HG03575 (cell line): ENCODE results near the gene TRERF1.

Experiments
- ATAC-seq: cut with Tn5 transposase; IDR thresholded peaks from one replicate; pipeline ENCODE4 v1.9.1; 2021; ENCODE audit not compliant: unreplicated experiment, insufficient number of reproducible peaks, low FRiP score; ENCODE audit errors: extremely low read depth

Gene TRERF1

DNA sequence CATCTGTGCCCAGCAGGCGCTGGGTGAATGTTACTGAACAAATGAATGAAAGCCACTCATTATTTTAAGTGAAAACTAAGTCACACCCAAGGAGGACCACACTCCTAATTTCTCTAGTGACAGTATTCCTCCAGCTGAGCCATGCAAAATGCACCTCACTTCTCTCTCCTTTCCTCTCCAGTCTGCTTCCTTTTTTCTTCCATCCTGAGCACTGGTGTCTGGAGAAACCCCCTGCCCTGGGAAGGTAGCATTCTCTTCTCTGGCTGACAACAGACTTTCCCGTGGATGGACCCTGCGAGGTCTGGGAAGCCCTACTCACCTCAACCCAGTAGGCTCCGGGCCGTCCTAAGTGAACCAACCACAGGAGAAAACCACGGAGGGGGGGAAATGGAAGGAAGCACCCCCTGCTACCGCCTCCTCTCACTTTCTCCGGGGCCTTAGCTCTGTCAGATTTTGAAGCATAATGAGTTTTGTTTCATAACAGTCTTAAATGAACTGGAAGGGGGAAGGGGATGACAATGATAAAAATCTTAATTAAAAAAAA lies 22.6 kb downstream of the TRERF1 start:
- no peak for ATAC-seq

DNA sequence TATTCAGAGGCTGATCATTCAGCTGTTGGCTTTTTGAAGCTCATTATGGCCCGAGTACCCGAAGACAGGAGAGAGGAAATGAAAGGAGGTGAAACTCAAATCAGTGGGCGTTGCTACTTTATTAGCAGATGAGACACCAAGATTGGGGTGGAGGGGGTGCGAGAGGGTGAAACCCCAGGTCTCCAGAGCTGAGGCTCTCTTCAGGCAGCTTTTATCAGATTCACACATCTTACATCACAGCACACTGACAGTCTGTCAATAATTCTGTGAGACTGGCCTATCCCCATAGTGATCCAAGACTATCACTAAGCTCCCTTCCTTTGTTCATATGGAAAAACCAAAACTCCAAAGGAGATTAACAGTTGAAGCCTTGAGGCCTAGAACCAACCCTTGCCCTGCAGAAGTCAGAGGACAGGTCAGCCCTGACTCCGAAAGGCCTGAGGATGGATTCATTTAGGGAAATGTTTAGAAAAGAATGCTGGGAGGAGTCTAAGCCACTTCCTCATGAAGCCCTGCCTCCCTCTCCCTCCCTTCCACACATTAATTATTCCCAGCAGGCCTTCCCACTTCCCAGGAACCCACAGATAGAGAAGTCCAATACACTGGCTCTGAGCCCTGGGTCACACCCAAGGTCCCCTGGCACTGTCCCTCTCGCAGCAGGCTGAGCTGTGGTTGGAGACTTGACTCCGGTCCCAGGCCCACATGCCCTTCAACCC lies 23.2 kb downstream of the TRERF1 start:
- no peak for ATAC-seq

DNA sequence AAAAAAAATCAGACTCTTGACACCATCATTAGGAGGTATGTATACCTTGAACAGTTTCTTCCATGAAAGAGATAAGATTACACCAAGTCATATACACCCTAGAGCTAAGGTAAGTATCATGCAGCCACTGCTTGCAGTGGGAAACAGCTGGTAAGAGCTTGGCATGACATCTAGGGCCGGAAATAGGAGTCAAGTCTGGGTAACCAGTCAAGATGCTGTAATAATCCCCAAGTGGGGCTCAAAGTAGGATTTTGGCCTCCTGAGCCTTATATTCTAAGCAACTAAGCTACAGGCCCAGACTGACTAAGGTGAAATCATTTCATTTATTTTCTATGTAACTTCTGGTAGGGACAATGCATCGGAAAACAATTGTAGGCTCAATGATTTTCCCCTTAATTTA lies 23.9 kb downstream of the TRERF1 start:
- ATAC-seq, result no peak

DNA sequence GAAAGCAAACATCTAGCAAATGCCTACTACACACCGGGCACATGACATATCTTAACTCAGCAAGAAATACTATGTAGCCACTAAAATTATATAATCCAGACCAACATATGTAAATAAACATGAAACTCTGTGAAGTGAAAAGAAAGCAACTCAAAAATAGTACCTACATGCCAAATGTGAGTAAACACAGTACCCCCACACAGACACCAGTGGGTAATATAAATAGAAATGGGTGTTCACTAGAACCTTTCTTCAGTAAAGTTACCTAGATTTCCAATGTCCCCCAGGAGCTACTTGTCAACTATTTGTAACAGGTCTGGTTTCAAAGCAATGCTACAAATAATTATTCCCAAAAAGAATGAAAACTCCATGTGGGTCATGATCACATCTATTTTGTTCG lies 25.5 kb downstream of the TRERF1 start:
- ATAC-seq, result no peak

DNA sequence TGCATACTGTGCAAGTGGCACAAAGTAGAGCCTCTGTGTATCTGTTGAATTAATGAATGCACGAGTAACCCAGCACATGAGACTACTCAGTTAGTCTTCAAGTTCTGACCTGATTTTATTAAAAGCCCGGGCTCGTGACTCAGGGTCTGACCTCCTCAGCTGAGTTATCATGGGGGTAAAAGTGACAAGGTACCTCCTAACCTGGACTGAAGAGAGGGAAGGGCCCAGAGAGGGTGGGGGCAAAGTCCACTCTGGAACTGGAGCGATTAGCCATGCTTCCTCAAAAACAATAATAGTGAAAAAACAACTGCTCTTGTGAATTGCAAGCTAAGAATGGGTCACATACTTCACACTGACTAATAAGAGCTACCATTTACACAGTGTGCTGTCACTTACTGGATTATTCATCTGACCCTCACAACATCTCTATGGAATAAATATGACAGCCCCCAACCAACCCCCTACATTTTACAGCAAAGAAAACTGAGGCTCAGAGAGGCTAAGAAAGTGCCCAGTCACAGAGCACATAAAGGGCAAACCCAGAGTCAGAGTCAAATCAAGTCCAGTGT lies 26.7 kb downstream of the TRERF1 start:
- ATAC-seq, result no peak

DNA sequence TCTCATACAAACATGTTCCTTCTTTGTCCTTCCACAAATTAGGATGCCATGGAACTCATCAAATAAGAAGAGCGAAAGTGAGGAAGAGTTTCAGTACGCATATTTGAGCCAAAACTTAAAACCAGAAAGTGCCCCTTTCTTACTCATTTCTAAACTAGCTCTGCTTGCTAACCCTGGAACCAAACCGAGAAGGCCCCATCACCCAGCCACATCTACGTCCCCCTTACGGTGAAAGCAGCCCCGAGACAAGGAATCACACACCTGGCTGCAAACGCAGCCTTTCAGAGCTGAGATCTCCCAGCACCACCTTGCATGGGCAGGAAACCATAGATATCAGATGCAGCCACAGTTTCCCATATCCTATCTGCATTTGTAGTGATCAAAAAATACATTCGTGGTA lies 28.5 kb downstream of the TRERF1 start:
- no peak for ATAC-seq

DNA sequence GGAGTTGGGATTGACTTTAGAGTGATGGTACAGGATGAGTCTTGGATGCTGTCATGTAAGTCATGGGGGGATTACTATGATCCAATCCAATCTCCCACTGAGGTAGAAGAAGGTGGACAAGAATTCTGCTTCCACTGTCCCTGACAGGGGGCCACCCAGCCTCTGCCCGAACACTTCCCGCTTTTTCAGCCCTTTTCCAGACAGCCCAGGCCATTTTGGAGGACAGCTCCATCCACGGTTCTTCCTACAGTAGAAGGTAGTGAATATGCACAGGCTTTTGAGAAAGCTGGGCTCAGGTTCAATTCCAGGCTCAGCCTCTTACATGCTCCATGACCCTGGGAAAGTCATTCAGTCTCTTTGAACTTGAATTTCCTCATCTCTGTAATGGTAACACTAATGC lies 31.0 kb downstream of the TRERF1 start:
- no peak for ATAC-seq

DNA sequence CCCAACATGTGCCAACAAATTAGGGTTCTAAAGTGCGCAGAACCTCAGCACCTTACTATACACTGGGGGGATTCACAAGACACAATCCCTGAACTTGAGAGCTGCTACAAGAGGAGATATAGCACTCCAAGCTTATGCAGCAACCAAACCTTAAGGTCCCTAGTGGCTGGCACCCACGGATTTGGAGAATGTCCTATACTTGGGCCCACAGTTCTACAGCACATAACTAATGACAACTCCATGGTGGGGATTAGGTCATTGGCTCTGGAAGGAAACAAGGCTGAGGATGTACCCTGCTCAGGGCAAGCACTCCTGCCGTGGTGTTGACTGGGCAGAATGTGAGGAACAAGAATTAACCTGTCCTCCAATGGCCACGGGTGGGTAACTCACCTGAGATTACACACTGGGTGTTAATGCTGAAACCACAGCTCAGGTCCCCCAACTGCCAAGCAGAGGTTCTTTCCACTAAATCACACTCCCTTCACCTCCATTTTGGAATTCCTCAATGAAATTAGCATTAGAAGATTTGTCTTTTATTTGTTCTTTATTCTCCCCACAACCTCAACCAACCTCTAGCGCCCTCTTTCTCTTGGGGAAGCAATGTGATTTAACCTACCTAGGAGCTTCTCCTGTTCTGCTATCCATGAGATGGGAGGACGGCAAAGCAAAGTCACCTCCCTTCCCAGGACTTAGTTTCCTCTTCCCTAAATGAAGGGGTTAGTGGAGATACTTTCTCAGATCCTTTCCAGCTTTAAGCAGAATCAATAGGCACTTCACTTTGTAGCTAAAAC lies 32.0 kb downstream of the TRERF1 start:
- ATAC-seq, result no peak

DNA sequence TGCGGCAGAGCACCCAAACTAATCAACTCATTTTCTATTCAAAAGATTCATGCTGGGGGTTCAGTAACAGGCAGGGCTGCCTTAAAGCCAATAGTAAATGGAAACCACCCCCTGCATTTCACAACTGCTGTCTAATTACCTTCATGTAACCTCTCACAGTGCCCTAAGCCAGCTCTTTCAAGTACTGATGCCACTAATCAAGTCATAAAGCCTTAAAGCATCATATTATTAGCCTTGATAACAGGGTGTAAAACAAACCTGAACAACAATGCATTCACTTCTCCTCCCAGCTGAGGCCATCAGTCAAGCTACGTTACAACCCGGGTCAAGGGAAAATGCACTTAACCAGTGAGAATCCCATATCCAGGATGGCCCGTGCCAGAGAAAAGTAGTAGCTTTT lies 33.0 kb downstream of the TRERF1 start:
- no peak for ATAC-seq

DNA sequence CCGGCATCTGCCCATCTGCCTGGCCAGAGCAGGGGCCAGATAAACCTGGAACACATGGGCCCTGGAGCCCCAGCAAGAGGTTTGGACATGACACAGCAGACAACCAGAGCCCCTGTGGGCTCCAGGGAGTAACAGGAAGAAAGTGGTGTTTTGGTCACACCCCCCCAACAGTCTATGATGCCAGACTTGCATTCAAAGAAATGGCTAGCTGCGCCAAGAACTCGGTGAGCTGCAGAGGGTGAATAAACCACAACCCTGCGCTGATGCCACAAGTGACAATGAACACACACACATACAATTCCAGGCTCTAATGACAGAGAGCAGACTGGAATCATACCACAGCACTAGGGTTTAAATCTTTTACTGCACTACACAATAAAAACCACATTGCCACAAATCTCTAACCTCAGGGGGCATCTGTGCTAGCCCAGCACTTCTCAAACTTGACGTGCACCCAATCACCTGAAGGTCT lies 34.0 kb downstream of the TRERF1 start:
- no peak for ATAC-seq

DNA sequence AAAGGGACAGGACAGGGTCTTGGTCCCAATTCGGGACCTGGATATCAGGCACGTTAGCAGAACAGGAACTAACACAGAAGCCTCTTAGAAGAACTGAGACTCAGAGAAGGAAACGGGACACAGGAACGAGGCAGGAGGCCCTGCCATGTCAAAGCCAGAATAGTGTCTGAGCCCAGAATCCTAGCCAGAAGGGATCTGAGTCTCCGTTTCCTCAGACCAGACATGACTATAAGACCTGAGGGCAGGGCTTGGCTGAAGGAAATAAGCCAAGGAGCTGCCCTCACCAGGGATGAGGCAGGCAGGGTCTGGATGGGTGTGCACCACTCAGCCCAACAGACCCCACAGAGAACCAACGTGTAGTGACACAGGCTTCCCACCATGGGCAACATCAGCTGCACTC lies 40.3 kb downstream of the TRERF1 start:
- ATAC-seq, result no peak

DNA sequence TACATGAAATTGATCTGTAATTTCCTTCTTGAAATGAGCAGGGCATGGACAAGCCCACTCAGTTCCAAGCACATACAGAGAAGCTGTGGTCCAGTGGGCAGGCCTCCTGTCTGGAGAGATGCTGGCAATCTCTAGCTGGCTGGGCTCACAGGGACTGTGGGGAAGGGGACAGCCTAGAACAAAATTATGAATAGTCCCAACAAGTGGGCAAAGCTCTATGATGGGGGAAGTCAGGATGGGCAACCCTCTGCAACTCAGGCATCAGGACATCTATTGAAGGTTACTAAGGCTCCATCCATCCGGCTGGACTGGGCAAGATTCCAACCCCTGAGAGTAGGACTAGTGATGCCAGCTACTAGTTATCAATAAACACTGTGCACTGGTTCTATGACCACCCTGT lies 40.9 kb downstream of the TRERF1 start:
- no peak for ATAC-seq

DNA sequence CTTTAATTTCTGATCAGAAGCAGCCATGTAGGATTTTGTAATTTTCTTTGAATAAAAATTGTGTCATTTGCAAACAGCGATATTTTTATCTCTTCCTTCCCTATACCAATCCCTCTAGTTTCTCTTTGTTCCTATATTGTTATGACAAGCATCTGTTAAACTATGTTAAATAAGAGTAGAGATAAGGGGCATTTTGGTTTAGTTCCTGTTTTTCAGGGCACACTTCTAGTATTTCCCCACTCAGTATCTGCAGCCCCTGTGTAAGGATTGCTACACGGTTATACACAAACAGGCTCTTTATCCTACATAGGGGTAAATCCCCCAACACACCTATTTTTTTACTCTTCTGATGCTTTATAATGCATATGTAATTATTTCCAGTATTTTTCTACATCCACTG lies 42.1 kb downstream of the TRERF1 start:
- no peak for ATAC-seq

DNA sequence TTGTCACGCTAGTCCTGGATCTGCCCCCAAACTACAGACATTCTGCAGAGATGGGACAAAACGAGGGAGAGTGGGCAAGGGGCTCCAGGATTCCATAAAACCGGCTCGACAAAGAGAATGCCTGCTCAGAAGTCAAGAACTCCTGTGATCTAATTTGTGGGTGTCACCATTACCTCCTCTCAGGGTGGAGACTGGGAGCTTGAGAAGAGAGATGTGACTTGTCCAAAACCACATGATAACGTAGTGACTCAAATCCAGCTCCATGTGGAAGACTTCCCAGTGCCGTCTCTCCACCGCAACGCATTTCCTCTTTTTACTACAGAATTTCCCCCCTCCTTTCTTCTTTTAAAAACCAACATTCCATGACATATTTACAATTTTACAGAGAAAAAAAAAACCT lies 44.3 kb downstream of the TRERF1 start:
- no peak for ATAC-seq

DNA sequence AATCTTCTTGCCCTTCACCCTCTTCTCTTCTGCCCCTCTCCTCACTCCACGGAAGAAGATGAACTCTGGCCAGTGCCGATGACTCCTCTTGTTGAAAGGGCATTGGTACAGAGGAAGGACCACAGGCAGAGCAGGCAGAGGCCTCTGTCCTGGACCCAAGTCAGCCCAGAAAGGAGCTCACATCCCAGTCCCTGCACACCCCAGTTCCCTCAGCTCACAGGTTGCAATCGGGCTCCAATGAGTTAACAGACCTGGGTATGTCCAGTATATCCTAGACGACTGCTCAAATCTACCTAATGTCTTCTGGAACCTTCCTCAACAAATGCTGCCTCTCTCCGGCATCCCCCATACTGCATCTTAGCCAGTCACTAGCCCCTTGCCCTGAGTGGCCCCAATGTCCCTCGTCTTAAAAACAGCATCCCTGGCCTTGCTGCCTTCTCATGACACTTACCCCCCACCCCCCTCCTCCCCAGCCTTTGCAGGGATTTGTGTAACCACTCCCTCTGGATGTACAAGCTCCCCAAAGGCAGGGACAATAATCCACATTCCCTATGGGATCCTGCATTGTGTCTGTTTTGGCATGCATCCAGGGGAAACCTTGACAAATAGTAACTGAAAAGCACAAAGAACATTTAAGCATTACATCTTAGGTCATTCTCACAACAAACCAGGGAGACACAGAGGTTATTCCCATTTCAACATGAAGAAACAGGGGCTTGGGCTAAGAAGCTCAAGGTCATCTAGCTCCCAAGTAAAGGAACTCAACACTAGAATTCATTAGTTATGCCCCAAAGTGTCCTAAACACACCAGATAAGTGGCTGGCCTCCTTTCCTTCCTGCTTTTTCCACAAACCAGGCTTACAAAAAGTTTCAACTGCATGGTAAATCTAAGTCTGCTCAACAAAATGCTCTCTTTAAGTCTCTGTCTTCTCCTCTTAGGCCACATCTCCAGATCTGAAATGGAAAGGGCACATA lies 45.1 kb downstream of the TRERF1 start:
- ATAC-seq, result no peak

DNA sequence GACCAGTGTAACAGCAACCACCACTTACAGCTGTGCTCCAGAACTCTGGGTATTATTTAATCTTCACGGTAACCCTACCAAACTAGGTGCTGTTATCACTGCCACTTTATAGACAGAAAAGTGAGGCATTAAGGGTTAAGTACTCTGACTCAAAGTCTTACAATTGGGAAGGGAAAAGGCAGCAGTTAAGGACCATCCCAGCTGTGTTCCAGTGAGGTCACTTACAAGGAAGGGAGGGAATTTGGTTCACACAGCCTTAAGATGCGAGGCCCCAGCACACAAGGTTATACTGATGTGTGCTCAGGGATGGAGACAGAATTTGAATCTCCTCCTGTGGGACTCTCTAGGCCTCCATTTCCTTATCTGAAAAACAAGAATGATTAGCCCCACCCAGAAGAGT lies 46.7 kb downstream of the TRERF1 start:
- no peak for ATAC-seq

DNA sequence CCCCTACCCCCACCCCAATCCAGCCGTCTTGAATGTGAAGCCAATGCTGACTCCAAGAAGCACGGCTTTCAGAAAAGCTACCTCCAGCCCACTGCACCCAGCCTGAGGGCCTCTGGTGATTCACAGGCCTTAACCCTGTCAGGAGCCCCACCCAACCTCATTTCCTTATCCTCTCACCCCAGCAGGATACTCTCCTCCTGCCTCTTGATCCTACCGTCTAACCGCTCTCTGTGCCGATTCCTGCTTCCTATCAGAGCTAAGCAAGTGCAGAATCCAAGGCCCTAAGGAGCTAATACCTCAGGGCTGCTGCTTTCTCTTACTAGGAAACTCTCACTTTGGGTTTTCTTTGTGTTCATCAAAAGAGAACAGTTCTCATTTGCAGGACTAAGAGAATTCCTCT lies 47.2 kb downstream of the TRERF1 start:
- ATAC-seq, result no peak

DNA sequence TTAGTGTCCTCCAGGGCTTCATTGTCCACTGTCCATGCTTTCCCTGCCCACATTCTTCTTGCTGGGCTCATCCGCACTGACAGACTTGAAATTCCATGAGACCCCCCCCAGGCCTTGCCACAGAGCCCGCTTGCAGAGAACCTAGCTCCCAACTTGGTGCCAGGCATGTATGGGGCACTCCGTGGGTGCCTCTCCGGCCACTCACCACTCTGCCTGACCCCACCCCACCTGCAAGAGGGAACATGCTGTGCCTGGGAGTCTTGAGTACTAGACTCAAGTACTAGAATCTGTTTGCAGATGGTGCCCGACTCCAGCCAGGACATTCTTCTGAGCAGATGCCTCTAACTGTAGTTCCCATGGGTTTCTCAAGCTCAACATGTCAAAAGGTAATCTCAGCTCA lies 47.9 kb downstream of the TRERF1 start:
- ATAC-seq, result no peak

DNA sequence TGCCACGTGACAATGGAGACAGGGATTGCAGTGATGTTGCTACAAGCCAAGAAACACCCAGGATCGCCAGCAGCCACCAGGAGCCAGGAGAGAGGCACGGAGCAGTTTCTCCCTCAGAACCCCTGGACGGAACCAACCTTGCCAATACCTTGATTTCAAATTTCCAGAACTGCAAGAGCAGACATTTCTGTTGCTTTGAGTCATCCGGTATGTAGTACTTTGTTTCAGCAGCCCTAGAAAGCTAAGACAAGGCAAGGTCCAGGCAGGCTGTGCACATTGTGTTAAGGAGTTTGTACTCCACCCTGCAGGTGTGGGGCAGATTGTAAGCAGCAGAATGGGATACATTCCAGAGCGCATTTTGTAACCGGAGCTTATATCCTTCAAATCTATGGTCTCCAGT lies 48.3 kb downstream of the TRERF1 start:
- no peak for ATAC-seq
